HCT116 (cell line): ENCODE data around the gene AGTRAP. TPM values are rescaled to one million over a fixed set of nuclear protein-coding genes. Genes with fewer than 3 reads are reported as not detected.

Source experiments
- ATAC-seq: fragments of 200-7000 bp; cut with Tn5 transposase; 2 replicates; pipeline ENCODE4 v1.9.1; 2020; ENCODE audit warnings: mild to moderate bottlenecking, moderate library complexity
- BruUV-seq: library from RNA; stranded (reverse); fragments of 400-500 nt; replicated peaks from 2 replicates; lab custom pipeline; 2021; lab: Mats Ljungman, UMichigan
- CTCF ChIA-PET: fragments of 300-600 bp; sonication (Branson Sonifier 250); formaldehyde crosslinking; loops from one replicate; lab custom pipeline; 2021; ENCODE audit warnings: antibody characterized with exemption; lab: Charles Lee
- POLR2A ChIA-PET: fragments of 300-600, 350-600 bp; sonication (Branson Sonifier 250); formaldehyde crosslinking; loops from one replicate; lab custom pipeline; 2021; ENCODE audit warnings: antibody characterized with exemption; lab: Charles Lee
- RAD21 ChIA-PET, 2 experiments: fragments of 300-600 bp; sonication (Branson Sonifier 250); formaldehyde crosslinking; loops; one replicate each; lab custom pipeline; 2023; ENCODE audit warnings: low total read pairs in 2 of 2; ENCODE audit not compliant: uncharacterized antibody in 2 of 2, unreplicated experiment in 2 of 2, low non-redundant PET in 1 of 2; lab: Charles Lee
- DNase-seq: peaks from one replicate; pipeline ENCODE4 v3.0.0-alpha.2; 2010; ENCODE audit warnings: low read depth, low spot score
- H2AFZ ChIP-seq: fragments of 200-600 bp; shearing (Covaris generic), sonication (generic); 2 replicates; pipeline ENCODE4 v1.6.1; 2017; ENCODE audit warnings: low read depth, mixed run types, mixed read lengths, antibody characterized with exemption, low read length; ENCODE audit not compliant: poor library complexity, severe bottlenecking
- H3K27ac ChIP-seq: 2 replicates; pipeline ENCODE4 v1.5.1; 2012; ENCODE audit warnings: low read depth, low read length
- H3K27me3 ChIP-seq: fragments of 200-600 bp; sonication (generic); 2 replicates; pipeline ENCODE4 v1.6.1; 2016; ENCODE audit warnings: mixed run types, low read length, mixed read lengths; ENCODE audit not compliant: insufficient read depth
- H3K36me3 ChIP-seq, 2 experiments: fragments of 200-500 bp in 1 of 2; fragments of 200-600 bp in 1 of 2; sonication (Bioruptor generic) in 1 of 2; sonication (generic) in 1 of 2; 2 replicates each; pipeline versions ENCODE4 v1.5.1 to v1.6.1; 2014 to 2016; ENCODE audit warnings: low read length in 2 of 2, inconsistent platforms in 1 of 2, mixed read lengths in 1 of 2, mixed run types in 1 of 2; ENCODE audit not compliant: insufficient read depth in 2 of 2, control insufficient read depth in 1 of 2
- H3K4me1 ChIP-seq, 2 experiments: fragments of 200-600 bp in 1 of 2; sonication (generic) in 1 of 2; 2 replicates each; pipeline versions ENCODE4 v1.5.1 to v1.6.1; 2012 to 2017; ENCODE audit warnings: low read length in 2 of 2, inconsistent platforms in 1 of 2, mild to moderate bottlenecking in 1 of 2, mixed read lengths in 1 of 2, mixed run types in 1 of 2, moderate library complexity in 1 of 2; ENCODE audit not compliant: insufficient read depth in 2 of 2, control insufficient read depth in 1 of 2
- H3K4me2 ChIP-seq: fragments of 200-600 bp; sonication (generic); 2 replicates; pipeline ENCODE4 v1.6.1; 2017; ENCODE audit warnings: mixed run types, low read length, mixed read lengths
- H3K4me3 ChIP-seq, 2 experiments: fragments of 200-600 bp in 1 of 2; sonication (generic) in 1 of 2; replicated peaks in 1 of 2; 2 replicates each; pipeline ENCODE4 v1.5.1; 2011 to 2016; ENCODE audit warnings: low read length in 2 of 2, control low read depth in 1 of 2, low read depth in 1 of 2, mild to moderate bottlenecking in 1 of 2, mixed read lengths in 1 of 2, mixed run types in 1 of 2
- H3K79me2 ChIP-seq: fragments of 200-600 bp; sonication (generic); 2 replicates; pipeline ENCODE4 v1.6.1; 2017; ENCODE audit warnings: mild to moderate bottlenecking, mixed run types, low read length, moderate library complexity, mixed read lengths; ENCODE audit not compliant: insufficient read depth
- H3K9ac ChIP-seq: fragments of 200-600 bp; sonication (generic); 2 replicates; pipeline ENCODE4 v1.6.1; 2016; ENCODE audit warnings: low read length, mixed read lengths
- H3K9me2 ChIP-seq: fragments of 200-600 bp; sonication (generic), shearing (Covaris generic); 2 replicates; pipeline ENCODE4 v1.6.1; 2017; ENCODE audit warnings: mixed run types, mild to moderate bottlenecking, moderate library complexity; ENCODE audit not compliant: insufficient read depth
- H3K9me3 ChIP-seq, 2 experiments: fragments of 200-500 bp in 1 of 2; fragments of 200-600 bp in 1 of 2; sonication (Bioruptor generic) in 1 of 2; sonication (generic) in 1 of 2; 2 replicates each; pipeline ENCODE4 v1.6.1; 2014 to 2017; ENCODE audit warnings: low read length in 2 of 2, mixed read lengths in 2 of 2, inconsistent platforms in 1 of 2, low read depth in 1 of 2, mild to moderate bottlenecking in 1 of 2, mixed run types in 1 of 2, moderate library complexity in 1 of 2; ENCODE audit not compliant: control insufficient read depth in 1 of 2, insufficient read depth in 1 of 2
- H4K20me1 ChIP-seq: fragments of 200-600 bp; sonication (generic), shearing (Covaris generic); 2 replicates; pipeline ENCODE4 v1.6.1; 2017; ENCODE audit warnings: mixed run types, mild to moderate bottlenecking, moderate library complexity; ENCODE audit not compliant: insufficient read depth
- CBX3 ChIP-seq: IDR thresholded peaks from 2 replicates; pipeline ENCODE4 v1.6.1; 2012; ENCODE audit warnings: low read depth
- ELF1 ChIP-seq: IDR thresholded peaks from 2 replicates; pipeline ENCODE4 v1.6.1; 2012; ENCODE audit warnings: low read depth, borderline replicate concordance
- EZH2 ChIP-seq: fragments of 200-600 bp; sonication (generic); IDR thresholded peaks from 2 replicates; pipeline ENCODE4 v1.6.1; 2017; ENCODE audit warnings: antibody characterized with exemption, mixed run types
- EZH2phosphoT487 ChIP-seq: fragments of 200-600 bp; IDR thresholded peaks from 2 replicates; pipeline ENCODE4 v1.6.1; 2018; ENCODE audit warnings: antibody characterized with exemption, borderline replicate concordance
- JUND ChIP-seq: IDR thresholded peaks from 2 replicates; pipeline ENCODE4 v1.6.1; 2012
- MAX ChIP-seq: IDR thresholded peaks from 2 replicates; pipeline ENCODE4 v1.6.1; 2012
- POLR2A ChIP-seq: IDR thresholded peaks from 2 replicates; pipeline ENCODE4 v1.7.0; 2011; ENCODE audit warnings: borderline replicate concordance; ENCODE audit not compliant: insufficient read depth, insufficient read length; ENCODE audit errors: extremely low read depth
- TCF7L2 ChIP-seq: IDR thresholded peaks from 2 replicates; pipeline ENCODE4 v1.7.0; 2011; ENCODE audit warnings: borderline replicate concordance, inconsistent platforms; ENCODE audit not compliant: insufficient read depth, insufficient read length; ENCODE audit errors: extremely low read depth
- ZBTB33 ChIP-seq: IDR thresholded peaks from 2 replicates; pipeline ENCODE4 v1.6.1; 2011; ENCODE audit warnings: mild to moderate bottlenecking, low read length, moderate library complexity; ENCODE audit not compliant: insufficient replicate concordance; ENCODE audit errors: extremely low read depth
- ZFX ChIP-seq: fragments of 450-650 bp; IDR thresholded peaks from 2 replicates; pipeline ENCODE4 v1.6.1; 2017
- intact Hi-C: fragments of 100-400 bp; cut with micrococcal nuclease; formaldehyde crosslinking; loops from 2 replicates; pipeline ENCODE4 v1.10.0; 2022
- total RNA-seq: library from RNA; stranded (reverse); gene quantifications from one replicate; pipeline ENCODE4 v1.2.1, GENCODE V29; 2021; ENCODE audit not compliant: unreplicated experiment
- TF ChIP-seq, protein P1 (sequence below), 3 experiments: fragments of 200-600 bp in 1 of 3; sonication (generic) in 1 of 3; IDR thresholded peaks in 2 of 3; conservative IDR thresholded peaks in 1 of 3; 2 replicates each; pipeline ENCODE4 v1.5.1; 2012 to 2017; ENCODE audit warnings: low read depth in 2 of 3, low read length in 2 of 3, antibody characterized with exemption in 1 of 3, borderline replicate concordance in 1 of 3, control low read depth in 1 of 3, mild to moderate bottlenecking in 1 of 3, mixed read lengths in 1 of 3, mixed run types in 1 of 3, moderate library complexity in 1 of 3; ENCODE audit not compliant: insufficient read depth in 1 of 3
- TF ChIP-seq, protein P2 (sequence below): IDR thresholded peaks from 2 replicates; pipeline ENCODE4 v1.6.1; 2012; ENCODE audit warnings: low read depth

The AGTRAP gene
- total RNA-seq, 1 experiment from 2014 or later, result 49.0 TPM

DNA sequence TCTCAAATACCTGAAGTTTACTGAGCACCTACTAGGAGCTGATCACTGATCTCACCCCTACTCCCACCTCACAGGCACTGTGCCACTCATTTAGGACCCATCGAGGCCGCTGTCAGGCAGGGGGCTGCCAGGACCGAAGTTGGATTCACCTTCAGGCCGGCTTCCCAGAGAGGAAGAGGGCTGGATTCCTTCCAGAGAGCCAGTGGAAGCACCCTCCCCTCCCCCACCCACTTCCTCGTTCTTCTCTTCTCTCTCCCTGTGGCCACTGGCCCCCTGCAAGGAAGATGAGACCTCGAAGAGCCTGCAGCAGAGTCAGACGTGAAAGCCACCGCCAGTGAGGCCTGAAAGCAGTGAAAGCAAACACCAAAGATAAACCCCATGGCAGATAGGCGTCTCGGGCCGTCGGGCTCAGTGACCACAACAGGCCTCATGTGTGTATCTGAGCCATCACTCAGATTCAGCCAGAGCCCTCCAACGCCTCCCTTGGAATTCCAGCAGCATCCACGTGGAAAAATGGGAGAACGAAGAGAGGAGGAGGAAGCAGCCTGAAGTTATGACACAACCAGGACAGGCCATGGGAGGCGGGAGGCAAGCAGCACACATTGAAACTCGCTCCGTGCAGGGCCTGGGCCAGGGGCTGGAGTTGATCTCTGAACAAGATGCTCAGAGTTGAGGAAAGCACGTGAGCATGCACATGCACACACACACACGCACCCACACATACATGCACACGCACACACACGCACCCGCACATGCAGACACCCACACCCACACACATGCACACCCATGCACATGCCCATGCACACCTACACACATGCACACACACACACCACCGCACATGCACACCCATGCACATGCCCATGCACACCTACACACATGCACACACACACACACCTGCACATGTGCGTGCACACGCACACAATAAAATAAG, 6.2 kb upstream of the AGTRAP start:
- ATAC-seq (no peak), DNase-seq (no peak)
- H3K9ac ChIP-seq, result no peak overlapping the region
- H4K20me1 ChIP-seq, result no peaks in the 10 kb centered on the region
- no TSS peak for BruUV-seq
- no peak overlapping the region for H2AFZ ChIP-seq
- no peak overlapping the region for H3K27ac ChIP-seq
- no peaks in the 10 kb centered on the region for H3K36me3 ChIP-seq
- POLR2A ChIA-PET, result no interaction called here
- H3K9me3 ChIP-seq, result no peaks in the 10 kb centered on the region
- no peaks in the 10 kb centered on the region for H3K79me2 ChIP-seq
- RAD21 ChIA-PET, result no interaction called here
- no peak overlapping the region for H3K4me3 ChIP-seq
- CTCF ChIA-PET, result no interaction called here
- H3K4me2 ChIP-seq, result no peak overlapping the region
- H3K4me1 ChIP-seq, result peaks cover 0 to 22% of the 10 kb centered on the region in 2 experiments; a peak in 3 of 4 replicates
- intact Hi-C loops, result no loop called here
- H3K27me3 ChIP-seq, result no peaks in the 10 kb centered on the region
- TF ChIP-seq TCF7L2 (no peak), POLR2A (no peak), EZH2 (no peak), ZBTB33 (no peak), MAX (no peak), ELF1 (no peak), EZH2phosphoT487 (no peak), JUND (no peak), ZFX (no peak), CBX3 (no peak)
- TF ChIP-seq, protein P1, sequence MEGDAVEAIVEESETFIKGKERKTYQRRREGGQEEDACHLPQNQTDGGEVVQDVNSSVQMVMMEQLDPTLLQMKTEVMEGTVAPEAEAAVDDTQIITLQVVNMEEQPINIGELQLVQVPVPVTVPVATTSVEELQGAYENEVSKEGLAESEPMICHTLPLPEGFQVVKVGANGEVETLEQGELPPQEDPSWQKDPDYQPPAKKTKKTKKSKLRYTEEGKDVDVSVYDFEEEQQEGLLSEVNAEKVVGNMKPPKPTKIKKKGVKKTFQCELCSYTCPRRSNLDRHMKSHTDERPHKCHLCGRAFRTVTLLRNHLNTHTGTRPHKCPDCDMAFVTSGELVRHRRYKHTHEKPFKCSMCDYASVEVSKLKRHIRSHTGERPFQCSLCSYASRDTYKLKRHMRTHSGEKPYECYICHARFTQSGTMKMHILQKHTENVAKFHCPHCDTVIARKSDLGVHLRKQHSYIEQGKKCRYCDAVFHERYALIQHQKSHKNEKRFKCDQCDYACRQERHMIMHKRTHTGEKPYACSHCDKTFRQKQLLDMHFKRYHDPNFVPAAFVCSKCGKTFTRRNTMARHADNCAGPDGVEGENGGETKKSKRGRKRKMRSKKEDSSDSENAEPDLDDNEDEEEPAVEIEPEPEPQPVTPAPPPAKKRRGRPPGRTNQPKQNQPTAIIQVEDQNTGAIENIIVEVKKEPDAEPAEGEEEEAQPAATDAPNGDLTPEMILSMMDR (IDR thresholded peaks at IDR 0.05 in 2 of 3, conservative IDR thresholded peaks at IDR 0.05 in 1 of 3; ENCODE audit: borderline replicate concordance in 1 of 3, insufficient read depth in 1 of 3, low read depth in 2 of 3, low read length in 2 of 3), result no peak
- TF ChIP-seq, protein P2, sequence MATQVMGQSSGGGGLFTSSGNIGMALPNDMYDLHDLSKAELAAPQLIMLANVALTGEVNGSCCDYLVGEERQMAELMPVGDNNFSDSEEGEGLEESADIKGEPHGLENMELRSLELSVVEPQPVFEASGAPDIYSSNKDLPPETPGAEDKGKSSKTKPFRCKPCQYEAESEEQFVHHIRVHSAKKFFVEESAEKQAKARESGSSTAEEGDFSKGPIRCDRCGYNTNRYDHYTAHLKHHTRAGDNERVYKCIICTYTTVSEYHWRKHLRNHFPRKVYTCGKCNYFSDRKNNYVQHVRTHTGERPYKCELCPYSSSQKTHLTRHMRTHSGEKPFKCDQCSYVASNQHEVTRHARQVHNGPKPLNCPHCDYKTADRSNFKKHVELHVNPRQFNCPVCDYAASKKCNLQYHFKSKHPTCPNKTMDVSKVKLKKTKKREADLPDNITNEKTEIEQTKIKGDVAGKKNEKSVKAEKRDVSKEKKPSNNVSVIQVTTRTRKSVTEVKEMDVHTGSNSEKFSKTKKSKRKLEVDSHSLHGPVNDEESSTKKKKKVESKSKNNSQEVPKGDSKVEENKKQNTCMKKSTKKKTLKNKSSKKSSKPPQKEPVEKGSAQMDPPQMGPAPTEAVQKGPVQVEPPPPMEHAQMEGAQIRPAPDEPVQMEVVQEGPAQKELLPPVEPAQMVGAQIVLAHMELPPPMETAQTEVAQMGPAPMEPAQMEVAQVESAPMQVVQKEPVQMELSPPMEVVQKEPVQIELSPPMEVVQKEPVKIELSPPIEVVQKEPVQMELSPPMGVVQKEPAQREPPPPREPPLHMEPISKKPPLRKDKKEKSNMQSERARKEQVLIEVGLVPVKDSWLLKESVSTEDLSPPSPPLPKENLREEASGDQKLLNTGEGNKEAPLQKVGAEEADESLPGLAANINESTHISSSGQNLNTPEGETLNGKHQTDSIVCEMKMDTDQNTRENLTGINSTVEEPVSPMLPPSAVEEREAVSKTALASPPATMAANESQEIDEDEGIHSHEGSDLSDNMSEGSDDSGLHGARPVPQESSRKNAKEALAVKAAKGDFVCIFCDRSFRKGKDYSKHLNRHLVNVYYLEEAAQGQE, result no peak
- no peaks in the 10 kb centered on the region for H3K9me2 ChIP-seq
